Dedifferentiated amniotic fluid mesenchymal stem cell (primary cell): ENCODE measurements around the gene MIPEP.
"Not testable (repeated sequence)": the region's sequence is repeated elsewhere in the genome, so short reads cannot be mapped to it uniquely, and the experiment has no call there.

Source experiments
- DNase-seq: peaks from one replicate; pipeline ENCODE4 v3.0.0-alpha.2; 2016; ENCODE audit errors: extremely low spot score

Gene MIPEP

GRCh38 chr13:23749288-23749873, 139.8 kb downstream of the MIPEP start:
- DNase-seq = no peak

GRCh38 chr13:23748109-23748990, 140.8 kb downstream of the MIPEP start:
- no peak for DNase-seq

DNA sequence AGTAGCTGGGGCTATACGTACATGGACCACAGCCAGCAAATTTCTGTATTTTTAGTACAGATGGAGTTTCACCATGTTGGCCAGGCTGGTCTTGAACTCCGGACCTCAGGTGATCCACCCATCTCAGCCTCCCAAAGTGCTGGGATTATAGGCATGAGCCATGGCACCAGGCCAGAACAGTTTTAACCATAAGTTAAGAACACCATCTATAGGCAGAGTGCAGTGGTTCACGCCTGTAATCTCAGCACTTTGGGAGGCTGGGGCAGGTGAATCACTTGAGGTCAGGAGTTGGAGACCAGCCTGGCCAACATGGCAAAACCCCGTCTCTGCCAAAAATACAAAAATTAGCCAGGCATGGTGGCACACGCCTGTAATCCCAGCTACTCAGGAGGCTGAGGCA, 143.1 kb downstream of the MIPEP start:
- not testable (repeated sequence) for DNase-seq

DNA sequence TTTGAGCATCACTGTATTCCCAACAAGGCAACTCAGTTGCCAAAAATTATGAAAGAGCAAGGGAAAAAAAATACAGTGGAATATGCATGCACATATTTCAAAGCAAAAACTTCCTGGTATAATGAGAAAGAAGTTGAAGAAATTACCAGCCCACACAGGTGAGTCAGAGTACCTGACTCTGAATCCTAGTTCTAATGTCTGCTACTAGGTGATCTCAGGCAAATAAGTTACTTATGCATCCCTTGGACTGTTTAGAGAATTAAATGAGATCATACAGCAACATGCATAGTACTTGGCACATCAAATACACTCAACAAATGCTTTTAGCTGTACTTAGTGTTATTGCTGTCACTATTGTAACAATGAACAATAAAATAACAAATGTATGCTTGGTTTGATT, 144.9 kb downstream of the MIPEP start:
- DNase-seq = no peak

- no peak for DNase-seq
Measured at GRCh38 chr13:23743278-23744076, 145.7 kb downstream of the MIPEP start.

DNA sequence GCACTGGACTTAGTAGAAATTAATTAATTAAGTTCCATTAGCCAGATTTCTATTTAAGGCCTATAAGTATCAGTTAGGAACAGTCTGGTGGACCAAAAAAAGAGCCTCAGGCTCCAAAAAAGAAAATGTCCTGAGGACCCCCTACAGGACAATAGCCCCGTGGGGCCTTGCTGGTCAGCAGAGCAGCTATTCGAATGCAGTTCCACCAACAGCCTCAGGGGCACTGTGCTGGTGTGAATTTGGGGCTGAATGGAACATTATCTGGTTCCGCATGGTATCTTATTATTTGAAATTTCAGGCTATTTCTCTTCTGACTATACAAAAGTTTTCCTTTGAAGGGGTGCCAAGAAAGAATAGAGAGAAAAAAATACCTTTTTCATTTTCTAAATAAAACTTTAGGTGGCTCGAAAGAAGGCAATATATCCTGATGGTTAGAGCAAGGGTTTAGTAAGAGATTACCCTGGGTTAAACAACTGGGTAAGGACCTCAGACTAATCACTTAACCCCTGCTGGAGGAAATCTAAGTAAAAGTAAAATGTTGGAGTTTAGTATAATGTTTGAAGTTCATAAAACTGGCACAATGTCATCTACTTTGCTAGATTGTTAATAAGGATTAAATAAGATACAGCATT, 147.2 kb downstream of the MIPEP start:
- no peak for DNase-seq

GRCh38 chr13:23740002-23740401, 149.2 kb downstream of the MIPEP start:
- no peak for DNase-seq

DNA sequence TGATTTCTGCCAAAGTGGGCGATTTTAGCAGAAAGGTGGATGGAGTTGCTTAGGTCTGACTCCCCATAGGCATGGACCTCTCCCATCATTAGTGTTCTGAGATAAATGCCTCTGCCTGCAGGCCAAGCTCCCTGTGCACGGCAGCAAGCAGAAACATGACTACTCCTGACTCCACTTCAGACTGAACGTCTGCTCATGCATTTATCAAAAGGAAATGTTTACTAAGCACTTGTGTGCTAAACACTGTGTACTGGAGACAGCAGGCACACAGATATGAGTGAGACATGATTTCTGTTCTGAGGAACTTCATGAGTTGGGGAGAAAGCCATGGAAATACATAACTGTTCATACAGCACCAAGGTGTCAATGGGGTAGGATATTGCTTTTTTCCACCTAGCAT, 149.6 kb downstream of the MIPEP start:
- DNase-seq = no peak

- DNase-seq = no peak
Measured at GRCh38 chr13:23736541-23736940, 152.7 kb downstream of the MIPEP start.

- DNase-seq = no peak
Measured at GRCh38 chr13:23735329-23735728, 153.9 kb downstream of the MIPEP start.

GRCh38 chr13:23731709-23732108, 157.5 kb downstream of the MIPEP start:
- DNase-seq = no peak

GRCh38 chr13:23730251-23730650, 158.9 kb downstream of the MIPEP start:
- no peak for DNase-seq

- DNase-seq = no peak
Measured at GRCh38 chr13:23729531-23729930, 159.7 kb downstream of the MIPEP start.

DNA sequence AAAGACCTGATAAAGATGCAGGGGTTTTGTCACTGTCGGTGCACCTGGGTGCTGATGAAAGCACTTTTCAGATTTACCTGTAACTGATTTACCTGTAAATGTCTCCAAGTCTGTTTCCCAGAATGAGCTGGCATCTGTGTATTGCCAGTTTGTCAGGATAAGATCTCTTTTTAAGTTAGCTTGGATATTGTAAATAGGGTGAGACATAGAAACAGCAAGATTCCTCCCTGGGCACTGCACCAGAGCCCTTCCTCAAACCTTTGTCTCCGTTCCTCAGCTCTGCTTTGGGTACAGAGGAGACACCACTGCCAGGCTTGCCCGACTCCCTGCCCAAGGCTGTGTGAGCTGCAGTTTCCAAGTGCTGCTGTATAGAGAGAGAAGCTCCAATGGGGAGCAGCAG, 160.4 kb downstream of the MIPEP start:
- no peak for DNase-seq

DNA sequence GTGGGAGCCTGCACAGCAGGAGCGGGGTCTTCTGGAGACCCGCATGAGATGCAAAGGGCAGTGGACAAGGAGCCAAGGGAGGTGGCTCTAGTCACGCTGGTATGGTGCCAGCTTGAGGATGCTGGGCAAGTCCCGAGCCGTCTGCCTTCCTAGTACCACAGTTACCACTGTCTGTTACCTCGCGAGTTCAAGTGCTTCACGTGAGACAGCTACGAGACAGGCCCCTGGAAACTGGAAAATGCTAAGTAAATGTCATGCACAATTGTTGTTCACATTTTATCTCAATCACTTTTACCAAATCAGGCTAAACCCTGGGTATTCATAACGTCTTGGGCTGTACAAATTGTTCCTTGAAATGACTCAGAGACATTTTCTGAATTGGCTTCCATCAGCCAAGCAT, 163.3 kb downstream of the MIPEP start:
- no peak for DNase-seq

DNA sequence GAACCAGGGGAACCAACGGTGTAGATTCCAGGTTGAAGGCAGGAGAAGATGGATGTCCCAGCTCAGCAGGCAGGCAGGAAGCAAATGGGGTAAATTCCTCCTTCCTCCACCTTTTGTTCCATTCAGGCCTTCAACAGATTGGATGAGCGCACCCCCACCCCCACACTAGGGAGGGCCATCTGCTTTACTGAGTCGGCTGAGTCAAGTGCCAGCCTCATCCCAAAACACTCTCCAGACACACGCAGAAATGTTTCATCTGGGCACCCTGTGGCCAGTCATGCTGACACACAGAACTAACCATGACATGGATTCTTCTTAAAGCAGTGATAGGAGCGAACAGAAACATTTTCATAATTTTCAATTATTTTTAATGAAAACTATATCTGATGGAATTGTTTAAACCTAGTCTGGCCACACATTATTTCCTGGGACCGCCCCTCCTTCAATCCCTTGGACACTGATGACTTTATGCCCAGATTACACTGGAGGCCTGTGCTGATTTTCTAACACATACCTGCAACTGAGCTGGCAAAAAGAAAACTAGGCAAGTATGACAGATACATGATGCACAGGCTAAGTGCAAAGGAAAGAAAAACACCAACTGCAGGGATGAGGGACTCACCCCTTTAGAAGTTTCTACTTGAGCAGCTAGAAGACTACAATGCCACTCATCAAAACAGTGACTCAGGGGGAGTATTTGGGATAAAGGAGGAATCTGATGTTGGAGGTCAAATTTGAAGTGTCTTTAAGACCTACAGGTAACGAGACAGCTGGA, 164.8 kb downstream of the MIPEP start:
- DNase-seq = no peak

DNA sequence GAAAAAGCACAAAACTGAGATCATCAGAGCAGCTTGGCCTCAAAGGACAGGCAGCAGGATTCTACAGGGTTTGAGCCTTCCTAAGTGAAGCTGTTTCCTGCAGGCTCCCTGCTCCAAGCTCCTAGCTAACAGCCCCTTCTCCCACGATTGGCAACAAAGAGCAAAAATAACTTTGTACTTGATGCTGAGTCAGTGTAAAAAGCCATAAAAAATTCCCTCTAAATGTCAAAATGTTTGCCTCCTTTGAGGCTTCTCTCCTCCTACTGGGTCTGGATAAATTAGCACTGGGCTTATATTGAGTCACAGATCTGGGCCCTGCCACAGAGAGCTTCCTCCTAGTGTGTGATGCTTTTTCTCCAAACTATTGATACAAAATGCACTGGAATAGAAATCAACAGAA, 165.7 kb downstream of the MIPEP start:
- DNase-seq = peak; percentile 23

DNA sequence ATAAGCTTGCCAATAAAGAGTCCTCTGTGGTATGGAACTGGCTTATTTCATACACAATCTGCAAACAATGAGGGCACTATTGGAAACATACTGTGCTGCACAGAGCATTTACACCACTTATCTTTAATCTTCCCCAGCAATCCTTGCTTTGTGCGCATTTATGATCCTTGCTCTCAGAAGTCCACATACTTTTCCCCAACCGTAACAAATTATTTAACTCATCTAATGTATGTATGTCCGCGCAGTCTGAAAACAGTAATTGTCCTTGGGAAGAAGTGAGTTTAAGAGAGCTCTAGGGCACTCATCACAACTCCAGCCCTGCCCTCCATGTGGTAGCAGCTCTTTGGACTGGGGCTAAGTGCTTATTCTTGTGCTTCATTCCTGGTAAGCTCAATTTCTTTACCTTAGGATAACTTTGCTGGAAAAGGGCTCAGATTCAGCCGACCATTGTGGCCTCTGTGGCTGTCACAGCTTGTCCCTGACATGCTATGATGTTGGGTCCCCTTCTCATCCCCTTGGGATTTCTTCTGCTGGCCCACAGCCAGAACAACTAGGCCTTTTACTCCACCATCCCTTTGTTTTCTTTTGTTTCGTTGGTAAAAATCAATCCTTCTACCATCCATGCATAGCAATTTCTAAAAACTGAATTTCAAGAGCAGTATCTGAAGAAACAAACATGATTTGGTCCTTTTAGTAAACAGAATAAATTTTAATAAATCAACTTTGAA, 166.3 kb downstream of the MIPEP start:
- no peak for DNase-seq

DNA sequence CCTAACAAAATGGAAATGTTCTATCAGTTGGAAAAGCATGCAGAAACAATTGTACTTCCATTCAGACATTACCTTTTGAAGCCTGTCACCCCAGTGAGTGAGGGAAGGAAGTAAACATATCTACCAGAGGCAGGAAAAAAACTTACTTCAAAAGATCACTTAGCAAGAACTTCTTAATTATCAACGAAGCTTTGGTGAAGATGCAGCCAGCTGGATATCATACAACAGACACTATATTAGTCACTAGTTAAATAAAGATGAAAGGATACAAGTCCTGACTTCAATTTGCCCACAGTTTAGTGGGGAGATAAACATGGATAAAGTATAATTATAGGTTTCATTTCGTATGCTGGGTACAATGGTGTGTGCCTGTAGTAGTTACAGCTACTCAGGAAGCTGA, 170.2 kb downstream of the MIPEP start:
- no peak for DNase-seq

DNA sequence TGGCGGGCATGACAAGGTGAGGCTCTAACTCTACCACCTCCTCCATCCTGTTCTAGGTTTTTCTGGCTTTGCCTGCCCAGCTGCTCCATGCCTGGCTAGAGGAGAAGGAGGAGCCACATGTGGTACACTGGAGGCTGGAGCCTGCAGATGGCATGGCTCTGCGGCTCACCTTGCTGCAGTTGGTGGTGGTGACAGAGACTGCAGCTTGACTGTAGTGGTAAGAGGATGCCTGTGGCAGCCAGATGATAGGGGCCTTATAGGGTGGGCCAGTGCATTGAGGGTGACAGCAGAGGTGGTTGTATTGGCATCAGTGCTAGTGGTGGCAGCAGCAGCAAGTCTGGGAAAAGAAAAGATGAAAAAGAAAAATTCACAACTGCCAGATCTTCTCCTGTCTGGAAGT, 172.8 kb downstream of the MIPEP start:
- DNase-seq = no peak

- DNase-seq = no peak
Measured at GRCh38 chr13:23715762-23716235, 173.4 kb downstream of the MIPEP start.
